Measurements from ENCODE around the gene MPZL2. TPM values are rescaled to one million over a fixed set of nuclear protein-coding genes. Genes with fewer than 3 reads are reported as not detected.
A peak's percentile ranks its signal among the peaks of the same experiment; 100 is the strongest.

Gene MPZL2
- total and polyA plus RNA-seq, 2 of the 13 experiments (the other 11 are each of a cell fraction or from before 2014, with no cell fraction given) = 27.9 to 53.7 TPM

GRCh38 chr11:118251858-118252652, 12.0 kb downstream of the MPZL2 start, which contains the start of gene MPZL3 (continued):
- TF ChIP-seq ELF3 (CRISPR knock-in tag; IDR thresholded peaks at IDR 0.05) (peak; percentile 39), SSRP1 (CRISPR knock-in tag; IDR thresholded peaks at IDR 0.05) (peak; percentile 61; the same call in 1 of the 2 replicates), NKX3-1 (CRISPR knock-in tag; IDR thresholded peaks at IDR 0.05) (0 out of 2 replicates have a peak, but pooled peaks have one; percentile 24), ZBTB39 (CRISPR knock-in tag; IDR thresholded peaks at IDR 0.05) (0 out of 2 replicates have a peak, but pooled peaks have one; percentile 69), HNRNPUL1 (IDR thresholded peaks at IDR 0.05; ENCODE audit: low read depth, low read length) (no peak), YY1 (IDR thresholded peaks at IDR 0.05; ENCODE audit: insufficient read depth, insufficient replicate concordance, low read depth, low read length) (peak; percentile 92), CBX1 (IDR thresholded peaks at IDR 0.05; ENCODE audit: low read depth) (peak; percentile 26), SP4 (CRISPR knock-in tag; IDR thresholded peaks at IDR 0.05) (peak; percentile 68), FOXK2 (IDR thresholded peaks at IDR 0.05) (peak; percentile 77), ZSCAN31 (CRISPR knock-in tag; IDR thresholded peaks at IDR 0.05; ENCODE audit: low read depth) (peak; percentile 80; the same call in 1 of the 2 replicates), YEATS2 (CRISPR knock-in tag; IDR thresholded peaks at IDR 0.05; ENCODE audit: borderline replicate concordance) (peak; percentile 77; the same call in 1 of the 2 replicates), KLF9 (CRISPR knock-in tag; IDR thresholded peaks at IDR 0.05; ENCODE audit: low read depth) (no peak), DMTF1 (CRISPR knock-in tag; IDR thresholded peaks at IDR 0.05) (no peak), MTF2 (CRISPR knock-in tag; IDR thresholded peaks at IDR 0.05; ENCODE audit: borderline replicate concordance) (peak; percentile 68; the same call in 1 of the 2 replicates), ZNF430 (CRISPR knock-in tag; IDR thresholded peaks at IDR 0.05) (peak; percentile 35; the same call in 1 of the 2 replicates), ZNF781 (CRISPR knock-in tag; IDR thresholded peaks at IDR 0.05; ENCODE audit: borderline replicate concordance, not compliant biosample characterization) (peak; percentile 87), ZKSCAN5 (CRISPR knock-in tag; IDR thresholded peaks at IDR 0.05) (no peak), HMGXB4 (CRISPR knock-in tag; IDR thresholded peaks at IDR 0.05; ENCODE audit: borderline replicate concordance in 1 of 2, low read depth in 1 of 2) (peak in 1 of 2 experiments; percentile 48; a peak in 1 of 4 replicates), ZMYM4 (CRISPR knock-in tag; IDR thresholded peaks at IDR 0.05) (peak; percentile 91), SALL1 (CRISPR knock-in tag; IDR thresholded peaks at IDR 0.05) (peak; percentile 78), MAF1 (CRISPR knock-in tag; IDR thresholded peaks at IDR 0.05; ENCODE audit: borderline replicate concordance) (no peak), ZNF350 (CRISPR knock-in tag; IDR thresholded peaks at IDR 0.05; ENCODE audit: borderline replicate concordance, low read depth) (peak; percentile 77; the same call in 1 of the 2 replicates), CREB1 (IDR thresholded peaks at IDR 0.05) (peak; percentile 99), CREB1 (CRISPR knock-in tag; IDR thresholded peaks at IDR 0.05) (peak; percentile 99), ZNF451 (CRISPR knock-in tag; IDR thresholded peaks at IDR 0.05) (no peak)
